GM12801 (cell line): ENCODE data around the gene ZNF135.

Experiments
- TF ChIP-seq, protein P1 (sequence below): IDR thresholded peaks from one replicate; pipeline ENCODE4 v1.5.1; 2011; ENCODE audit warnings: control low read depth; ENCODE audit not compliant: insufficient read length; ENCODE audit errors: extremely low read depth

Gene ZNF135

DNA sequence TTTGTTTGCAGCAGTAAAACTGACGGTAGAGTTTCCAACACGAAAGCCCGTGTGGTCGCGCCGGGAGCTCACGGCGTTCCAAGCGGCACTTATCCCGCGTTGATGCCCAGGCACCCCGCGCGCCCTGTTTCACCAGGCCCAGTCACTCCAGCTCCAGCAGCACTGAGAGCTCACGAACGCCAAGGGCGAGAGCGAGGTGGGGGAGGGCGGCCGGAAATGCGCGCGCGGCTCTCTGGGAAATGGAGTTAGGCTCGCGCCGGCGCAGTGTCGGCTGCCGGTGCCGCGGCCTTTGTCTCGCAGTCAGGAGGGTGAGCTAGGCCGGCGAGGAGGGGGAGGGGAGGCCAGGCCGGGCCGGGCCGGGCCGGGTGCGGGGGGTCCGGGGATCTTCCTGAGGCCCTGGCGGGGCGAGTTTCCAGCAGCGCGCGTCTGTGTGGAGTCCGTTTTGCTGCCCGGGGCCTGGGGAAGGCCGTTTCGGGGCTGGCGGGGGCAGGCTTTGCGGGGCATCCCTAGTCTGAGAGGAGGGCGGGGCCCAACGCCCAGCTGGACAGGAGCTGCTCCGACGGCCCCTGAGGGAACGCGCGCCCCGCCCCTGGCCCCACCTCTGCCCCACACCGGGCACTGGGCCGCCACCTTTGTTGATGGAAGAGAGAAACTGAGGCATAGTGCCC is at the start of gene ZNF135:
ZNF135 (plus strand) TSS at position 280 of the 668 bp plus-strand sequence. CDS start 721 bp downstream, outside the sequence.
- TF ChIP-seq, protein P1, sequence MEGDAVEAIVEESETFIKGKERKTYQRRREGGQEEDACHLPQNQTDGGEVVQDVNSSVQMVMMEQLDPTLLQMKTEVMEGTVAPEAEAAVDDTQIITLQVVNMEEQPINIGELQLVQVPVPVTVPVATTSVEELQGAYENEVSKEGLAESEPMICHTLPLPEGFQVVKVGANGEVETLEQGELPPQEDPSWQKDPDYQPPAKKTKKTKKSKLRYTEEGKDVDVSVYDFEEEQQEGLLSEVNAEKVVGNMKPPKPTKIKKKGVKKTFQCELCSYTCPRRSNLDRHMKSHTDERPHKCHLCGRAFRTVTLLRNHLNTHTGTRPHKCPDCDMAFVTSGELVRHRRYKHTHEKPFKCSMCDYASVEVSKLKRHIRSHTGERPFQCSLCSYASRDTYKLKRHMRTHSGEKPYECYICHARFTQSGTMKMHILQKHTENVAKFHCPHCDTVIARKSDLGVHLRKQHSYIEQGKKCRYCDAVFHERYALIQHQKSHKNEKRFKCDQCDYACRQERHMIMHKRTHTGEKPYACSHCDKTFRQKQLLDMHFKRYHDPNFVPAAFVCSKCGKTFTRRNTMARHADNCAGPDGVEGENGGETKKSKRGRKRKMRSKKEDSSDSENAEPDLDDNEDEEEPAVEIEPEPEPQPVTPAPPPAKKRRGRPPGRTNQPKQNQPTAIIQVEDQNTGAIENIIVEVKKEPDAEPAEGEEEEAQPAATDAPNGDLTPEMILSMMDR: no peak

DNA sequence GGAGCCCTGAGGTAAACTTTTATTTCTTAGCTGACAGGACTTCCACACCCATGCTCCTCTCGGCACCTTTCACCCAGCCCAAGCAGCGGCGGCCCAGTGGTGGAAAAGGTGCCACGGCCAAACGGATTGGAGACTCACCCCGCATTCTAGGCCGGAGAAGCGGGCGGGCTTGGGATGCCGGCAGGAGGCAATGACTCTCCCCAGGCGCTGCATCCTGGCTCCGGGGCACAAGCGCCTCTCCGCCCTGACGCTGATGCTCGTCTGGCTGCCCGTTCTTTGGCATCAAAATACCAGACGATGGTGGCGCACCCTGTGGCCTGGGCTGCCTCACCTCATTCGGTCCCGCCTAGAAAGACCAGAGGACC is 49.8 kb upstream of the ZNF135 start:
- TF ChIP-seq, protein P1: no peak

DNA sequence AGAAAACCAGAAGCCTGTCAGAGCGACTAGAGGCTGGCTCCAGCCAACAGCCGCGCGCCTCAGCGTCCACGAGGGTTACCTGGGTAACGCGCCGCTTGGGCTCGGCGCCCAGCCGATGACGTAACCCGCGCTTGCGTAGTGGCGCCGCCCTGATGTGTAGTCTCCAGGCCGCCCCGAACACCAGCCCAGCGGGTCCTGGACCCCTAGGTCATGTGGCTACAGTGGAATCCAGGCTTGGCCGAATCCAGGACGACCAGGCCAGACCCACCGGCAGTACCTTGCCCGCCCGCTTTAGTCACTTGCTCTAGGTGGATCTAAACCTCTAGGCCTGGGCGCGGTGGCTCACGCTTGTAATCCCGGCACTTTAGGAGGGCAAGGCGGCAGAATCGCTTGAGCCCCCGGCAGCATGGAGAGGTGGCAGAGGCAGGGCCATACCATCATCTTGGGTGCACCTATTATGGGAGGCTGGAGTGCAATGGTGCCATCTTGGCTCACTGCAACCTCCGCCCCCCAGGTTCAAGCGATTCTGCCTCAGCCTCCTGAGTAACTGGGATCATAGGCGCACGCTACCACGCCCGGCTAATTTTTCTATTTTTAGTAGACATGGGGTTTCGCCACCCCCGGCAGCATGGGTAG is 49.3 kb upstream of the ZNF135 start:
- TF ChIP-seq, protein P1: no peak

DNA sequence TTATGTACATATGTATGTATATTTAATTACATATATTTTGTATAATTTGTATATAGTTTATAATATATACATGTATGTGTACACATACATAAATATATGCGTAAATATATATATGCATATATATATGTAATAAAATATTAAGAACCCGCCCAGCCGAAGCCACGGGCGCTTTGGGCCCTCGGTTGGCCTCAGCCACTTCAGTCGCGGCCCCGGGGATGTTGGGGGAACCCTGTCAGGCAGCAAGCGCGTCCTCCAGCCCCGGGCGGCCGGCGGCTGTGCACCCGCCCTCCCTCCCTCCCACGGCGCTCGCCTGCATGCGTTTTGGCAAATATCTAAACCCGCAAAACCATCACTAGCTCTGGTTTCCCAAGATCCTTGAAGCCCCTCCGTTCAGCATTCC is 48.6 kb upstream of the ZNF135 start:
- TF ChIP-seq, protein P1: no peak

DNA sequence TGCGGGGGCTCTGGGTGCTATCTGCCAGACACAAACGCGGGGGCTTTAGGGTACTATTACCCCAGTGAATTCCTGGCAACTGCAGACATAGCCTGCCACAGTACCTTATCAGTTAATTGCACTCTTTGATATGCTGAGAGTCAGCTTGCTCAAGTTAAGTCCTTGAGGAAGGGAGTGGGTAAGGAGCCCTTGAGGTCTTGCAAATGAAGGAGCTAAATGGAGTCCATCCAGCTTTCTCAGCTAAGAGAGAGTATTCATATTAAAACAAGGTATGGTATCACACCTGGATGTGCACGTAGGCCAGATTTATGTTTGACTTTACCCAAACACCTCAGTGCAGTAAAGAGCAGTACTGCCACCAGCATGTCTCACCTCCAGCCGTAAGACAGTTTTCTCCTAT is 44.9 kb upstream of the ZNF135 start:
- TF ChIP-seq, protein P1: no peak

DNA sequence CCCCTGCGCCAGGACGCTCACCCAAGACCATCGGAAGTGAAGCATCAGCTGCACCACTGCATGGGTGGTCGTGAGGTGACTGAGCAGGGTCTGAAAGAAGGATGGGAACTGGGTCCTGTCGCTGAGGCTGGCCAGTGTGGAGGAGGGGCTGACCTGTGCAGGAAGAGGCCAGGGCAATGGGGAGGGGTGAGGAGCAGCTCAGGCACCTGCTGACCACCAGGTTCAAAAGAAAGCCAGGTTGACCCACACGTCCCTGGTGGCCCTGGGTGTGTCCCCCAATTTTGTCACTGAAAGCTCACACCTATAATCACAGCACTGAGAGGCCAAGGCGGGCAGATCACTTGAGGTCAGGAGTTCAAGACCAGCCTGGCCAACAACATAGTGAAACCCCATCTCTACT is 39.0 kb upstream of the ZNF135 start:
- TF ChIP-seq, protein P1: no peak

DNA sequence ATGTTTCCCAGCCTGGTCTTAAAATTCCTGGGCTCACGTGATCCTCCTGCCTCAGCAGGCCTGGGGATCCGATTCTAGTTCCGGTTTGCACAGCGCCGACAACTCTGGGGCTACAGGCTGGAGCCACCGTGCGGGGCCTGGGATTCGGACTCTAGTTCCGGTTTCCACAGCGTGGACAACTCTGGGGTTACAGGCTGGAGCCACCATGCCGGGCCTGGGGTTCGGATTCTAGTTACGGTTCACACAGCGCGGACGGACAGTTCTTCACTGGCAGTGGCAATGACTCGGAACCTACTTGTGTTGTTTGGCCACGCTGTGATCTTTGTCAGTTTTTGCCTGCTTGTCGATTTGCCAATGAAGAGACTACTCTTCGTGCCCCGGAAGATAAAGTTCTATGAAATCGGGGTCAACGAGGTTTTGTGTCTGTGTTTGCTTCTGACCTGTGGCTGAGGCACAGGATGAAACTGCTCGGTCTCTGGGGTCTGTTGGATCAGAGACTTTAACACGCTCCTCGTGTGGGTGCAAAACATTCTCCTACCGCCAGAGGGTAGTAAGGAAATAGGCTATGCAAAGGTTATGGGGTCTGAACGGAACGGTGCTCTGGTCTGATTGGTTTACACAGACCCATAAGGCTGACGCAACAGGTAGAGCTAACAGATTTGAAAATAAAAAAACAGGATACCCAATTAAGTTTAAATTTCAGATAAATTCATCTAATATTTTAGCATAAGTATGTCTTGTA is 37.4 kb upstream of the ZNF135 start:
- TF ChIP-seq, protein P1: no peak
